Adrenal gland (tissue), 5 donors: ENCODE measurements around the gene POLR2E.

Experiments
- POLR2A ChIP-seq, 2 donors: fragments of 450-650 bp; IDR thresholded peaks; one replicate each; pipeline ENCODE4 v1.6.1; 2017; ENCODE audit warnings: antibody characterized with exemption in 2 of 2, mild to moderate bottlenecking in 2 of 2, moderate library complexity in 1 of 2
- TF ChIP-seq, protein P1 (sequence below), 6 experiments: fragments of 450-650 bp in 4 of 6; fragments of 200-600 bp in 2 of 6; sonication (generic) in 1 of 6; IDR thresholded peaks; 1 replicate in 5 of 6; 2 replicates in 1 of 6; pipeline versions ENCODE4 v1.5.1 to v1.8.0; 2016 to 2021; ENCODE audit warnings: antibody characterized with exemption in 6 of 6, mild to moderate bottlenecking in 2 of 6, moderate library complexity in 1 of 6
- donor health status: DM: no; HTN: no; CAD: no.

DNA sequence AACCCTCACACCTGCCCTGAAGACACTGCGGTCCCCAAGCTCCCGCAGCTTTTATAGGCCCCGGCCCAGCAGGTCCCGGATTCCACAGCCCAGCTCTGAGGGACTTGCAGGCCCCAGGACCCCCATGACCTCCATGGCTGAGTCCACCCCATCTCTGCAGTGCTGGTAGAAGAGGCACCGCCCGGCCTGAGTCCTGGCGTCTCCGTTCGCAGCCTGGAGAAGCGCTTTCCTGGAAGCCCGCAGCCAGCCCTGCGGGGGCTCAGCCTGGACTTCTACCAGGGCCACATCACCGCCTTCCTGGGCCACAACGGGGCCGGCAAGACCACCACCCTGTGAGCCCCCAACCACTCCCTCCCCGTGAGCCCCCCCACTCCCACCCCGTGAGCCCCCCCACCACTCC, 46.1 kb downstream of the POLR2E start:
- TF ChIP-seq, protein P1, sequence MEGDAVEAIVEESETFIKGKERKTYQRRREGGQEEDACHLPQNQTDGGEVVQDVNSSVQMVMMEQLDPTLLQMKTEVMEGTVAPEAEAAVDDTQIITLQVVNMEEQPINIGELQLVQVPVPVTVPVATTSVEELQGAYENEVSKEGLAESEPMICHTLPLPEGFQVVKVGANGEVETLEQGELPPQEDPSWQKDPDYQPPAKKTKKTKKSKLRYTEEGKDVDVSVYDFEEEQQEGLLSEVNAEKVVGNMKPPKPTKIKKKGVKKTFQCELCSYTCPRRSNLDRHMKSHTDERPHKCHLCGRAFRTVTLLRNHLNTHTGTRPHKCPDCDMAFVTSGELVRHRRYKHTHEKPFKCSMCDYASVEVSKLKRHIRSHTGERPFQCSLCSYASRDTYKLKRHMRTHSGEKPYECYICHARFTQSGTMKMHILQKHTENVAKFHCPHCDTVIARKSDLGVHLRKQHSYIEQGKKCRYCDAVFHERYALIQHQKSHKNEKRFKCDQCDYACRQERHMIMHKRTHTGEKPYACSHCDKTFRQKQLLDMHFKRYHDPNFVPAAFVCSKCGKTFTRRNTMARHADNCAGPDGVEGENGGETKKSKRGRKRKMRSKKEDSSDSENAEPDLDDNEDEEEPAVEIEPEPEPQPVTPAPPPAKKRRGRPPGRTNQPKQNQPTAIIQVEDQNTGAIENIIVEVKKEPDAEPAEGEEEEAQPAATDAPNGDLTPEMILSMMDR (IDR thresholded peaks at IDR 0.05), result no peak
- no peak for TF ChIP-seq POLR2A (IDR thresholded peaks at IDR 0.05)
